Measurements from ENCODE around the gene SIPA1L3.

DNA sequence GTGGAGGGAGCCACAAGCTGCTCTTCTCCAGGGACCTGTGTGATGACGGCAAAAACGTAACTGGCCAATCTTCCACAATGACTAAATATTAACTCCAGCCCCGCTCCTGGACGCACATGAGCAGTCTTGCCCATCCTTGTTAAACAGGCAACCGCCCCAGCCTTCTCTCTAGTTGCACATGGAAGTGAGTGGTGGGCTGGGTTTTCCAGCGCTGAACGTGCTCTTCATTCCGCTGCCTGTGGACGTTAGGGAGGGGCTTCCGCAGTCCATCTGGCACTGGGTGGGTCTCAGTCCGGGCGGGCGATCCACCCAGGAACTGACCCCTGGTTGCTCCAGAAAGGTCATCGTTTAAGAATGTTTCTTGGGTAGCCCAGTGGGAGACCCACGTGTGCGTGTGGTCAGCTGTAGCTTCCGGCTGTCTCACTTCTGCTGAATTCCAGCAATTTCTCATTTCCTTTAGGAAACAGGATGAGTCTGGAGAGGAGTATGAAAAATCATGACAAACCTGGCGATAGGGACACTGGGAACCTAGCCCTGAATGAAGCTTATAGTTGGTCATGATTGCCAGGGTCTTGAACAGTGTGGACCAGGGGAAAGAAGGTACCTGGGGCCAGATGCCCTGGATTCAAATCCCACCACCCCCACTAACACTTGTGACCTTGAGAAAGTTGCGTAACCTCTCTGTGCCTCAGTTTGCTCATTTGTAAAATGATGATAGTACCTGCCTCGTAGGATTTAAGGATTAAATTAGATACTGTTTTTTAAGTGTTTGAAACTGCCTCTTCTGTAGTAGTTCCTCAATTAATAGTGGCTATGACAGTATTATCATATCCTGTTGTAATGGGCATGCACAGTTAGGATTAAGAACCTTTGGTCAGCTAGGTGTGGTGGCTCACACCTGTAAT lies 92.6 kb downstream of the SIPA1L3 start:
- TF ChIP-seq NFYA (IDR thresholded peaks at IDR 0.05; ENCODE audit: borderline replicate concordance, low read depth, low read length) (no peak), YY1 (IDR thresholded peaks at IDR 0.05; ENCODE audit: low read depth, low read length) (no peak), STAT1 (conservative IDR thresholded peaks at IDR 0.05) (no peak), SMAD1 (IDR thresholded peaks at IDR 0.05; ENCODE audit: low read depth, partially characterized antibody) (no peak), SPI1 (IDR thresholded peaks at IDR 0.05; ENCODE audit: borderline replicate concordance, insufficient read depth, low read depth, low read length) (no peak), STAT3 (IDR thresholded peaks at IDR 0.05; ENCODE audit: low read depth, low read length) (no peak), ZNF24 (IDR thresholded peaks at IDR 0.05) (no peak), POLR2A (IDR thresholded peaks at IDR 0.05; ENCODE audit: low read depth, low read length) (no peak), POLR2AphosphoS5 (IDR thresholded peaks at IDR 0.05; ENCODE audit: low read length) (no peak), RFX5 (IDR thresholded peaks at IDR 0.05; ENCODE audit: low read depth, low read length) (no peak)
- TF ChIP-seq, protein P1, sequence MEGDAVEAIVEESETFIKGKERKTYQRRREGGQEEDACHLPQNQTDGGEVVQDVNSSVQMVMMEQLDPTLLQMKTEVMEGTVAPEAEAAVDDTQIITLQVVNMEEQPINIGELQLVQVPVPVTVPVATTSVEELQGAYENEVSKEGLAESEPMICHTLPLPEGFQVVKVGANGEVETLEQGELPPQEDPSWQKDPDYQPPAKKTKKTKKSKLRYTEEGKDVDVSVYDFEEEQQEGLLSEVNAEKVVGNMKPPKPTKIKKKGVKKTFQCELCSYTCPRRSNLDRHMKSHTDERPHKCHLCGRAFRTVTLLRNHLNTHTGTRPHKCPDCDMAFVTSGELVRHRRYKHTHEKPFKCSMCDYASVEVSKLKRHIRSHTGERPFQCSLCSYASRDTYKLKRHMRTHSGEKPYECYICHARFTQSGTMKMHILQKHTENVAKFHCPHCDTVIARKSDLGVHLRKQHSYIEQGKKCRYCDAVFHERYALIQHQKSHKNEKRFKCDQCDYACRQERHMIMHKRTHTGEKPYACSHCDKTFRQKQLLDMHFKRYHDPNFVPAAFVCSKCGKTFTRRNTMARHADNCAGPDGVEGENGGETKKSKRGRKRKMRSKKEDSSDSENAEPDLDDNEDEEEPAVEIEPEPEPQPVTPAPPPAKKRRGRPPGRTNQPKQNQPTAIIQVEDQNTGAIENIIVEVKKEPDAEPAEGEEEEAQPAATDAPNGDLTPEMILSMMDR (IDR thresholded peaks at IDR 0.05 in 2 of 3, conservative IDR thresholded peaks at IDR 0.05 in 1 of 3; ENCODE audit: control insufficient read depth in 2 of 3, extremely low read depth in 1 of 3, insufficient read depth in 1 of 3, low read depth in 3 of 3, low read length in 3 of 3): no peak
- TF ChIP-seq, protein P2, sequence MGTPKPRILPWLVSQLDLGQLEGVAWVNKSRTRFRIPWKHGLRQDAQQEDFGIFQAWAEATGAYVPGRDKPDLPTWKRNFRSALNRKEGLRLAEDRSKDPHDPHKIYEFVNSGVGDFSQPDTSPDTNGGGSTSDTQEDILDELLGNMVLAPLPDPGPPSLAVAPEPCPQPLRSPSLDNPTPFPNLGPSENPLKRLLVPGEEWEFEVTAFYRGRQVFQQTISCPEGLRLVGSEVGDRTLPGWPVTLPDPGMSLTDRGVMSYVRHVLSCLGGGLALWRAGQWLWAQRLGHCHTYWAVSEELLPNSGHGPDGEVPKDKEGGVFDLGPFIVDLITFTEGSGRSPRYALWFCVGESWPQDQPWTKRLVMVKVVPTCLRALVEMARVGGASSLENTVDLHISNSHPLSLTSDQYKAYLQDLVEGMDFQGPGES (IDR thresholded peaks at IDR 0.05): no peak
- TF ChIP-seq, protein P3, sequence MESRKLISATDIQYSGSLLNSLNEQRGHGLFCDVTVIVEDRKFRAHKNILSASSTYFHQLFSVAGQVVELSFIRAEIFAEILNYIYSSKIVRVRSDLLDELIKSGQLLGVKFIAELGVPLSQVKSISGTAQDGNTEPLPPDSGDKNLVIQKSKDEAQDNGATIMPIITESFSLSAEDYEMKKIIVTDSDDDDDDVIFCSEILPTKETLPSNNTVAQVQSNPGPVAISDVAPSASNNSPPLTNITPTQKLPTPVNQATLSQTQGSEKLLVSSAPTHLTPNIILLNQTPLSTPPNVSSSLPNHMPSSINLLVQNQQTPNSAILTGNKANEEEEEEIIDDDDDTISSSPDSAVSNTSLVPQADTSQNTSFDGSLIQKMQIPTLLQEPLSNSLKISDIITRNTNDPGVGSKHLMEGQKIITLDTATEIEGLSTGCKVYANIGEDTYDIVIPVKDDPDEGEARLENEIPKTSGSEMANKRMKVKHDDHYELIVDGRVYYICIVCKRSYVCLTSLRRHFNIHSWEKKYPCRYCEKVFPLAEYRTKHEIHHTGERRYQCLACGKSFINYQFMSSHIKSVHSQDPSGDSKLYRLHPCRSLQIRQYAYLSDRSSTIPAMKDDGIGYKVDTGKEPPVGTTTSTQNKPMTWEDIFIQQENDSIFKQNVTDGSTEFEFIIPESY (IDR thresholded peaks at IDR 0.05): no peak
- TF ChIP-seq, protein P4, sequence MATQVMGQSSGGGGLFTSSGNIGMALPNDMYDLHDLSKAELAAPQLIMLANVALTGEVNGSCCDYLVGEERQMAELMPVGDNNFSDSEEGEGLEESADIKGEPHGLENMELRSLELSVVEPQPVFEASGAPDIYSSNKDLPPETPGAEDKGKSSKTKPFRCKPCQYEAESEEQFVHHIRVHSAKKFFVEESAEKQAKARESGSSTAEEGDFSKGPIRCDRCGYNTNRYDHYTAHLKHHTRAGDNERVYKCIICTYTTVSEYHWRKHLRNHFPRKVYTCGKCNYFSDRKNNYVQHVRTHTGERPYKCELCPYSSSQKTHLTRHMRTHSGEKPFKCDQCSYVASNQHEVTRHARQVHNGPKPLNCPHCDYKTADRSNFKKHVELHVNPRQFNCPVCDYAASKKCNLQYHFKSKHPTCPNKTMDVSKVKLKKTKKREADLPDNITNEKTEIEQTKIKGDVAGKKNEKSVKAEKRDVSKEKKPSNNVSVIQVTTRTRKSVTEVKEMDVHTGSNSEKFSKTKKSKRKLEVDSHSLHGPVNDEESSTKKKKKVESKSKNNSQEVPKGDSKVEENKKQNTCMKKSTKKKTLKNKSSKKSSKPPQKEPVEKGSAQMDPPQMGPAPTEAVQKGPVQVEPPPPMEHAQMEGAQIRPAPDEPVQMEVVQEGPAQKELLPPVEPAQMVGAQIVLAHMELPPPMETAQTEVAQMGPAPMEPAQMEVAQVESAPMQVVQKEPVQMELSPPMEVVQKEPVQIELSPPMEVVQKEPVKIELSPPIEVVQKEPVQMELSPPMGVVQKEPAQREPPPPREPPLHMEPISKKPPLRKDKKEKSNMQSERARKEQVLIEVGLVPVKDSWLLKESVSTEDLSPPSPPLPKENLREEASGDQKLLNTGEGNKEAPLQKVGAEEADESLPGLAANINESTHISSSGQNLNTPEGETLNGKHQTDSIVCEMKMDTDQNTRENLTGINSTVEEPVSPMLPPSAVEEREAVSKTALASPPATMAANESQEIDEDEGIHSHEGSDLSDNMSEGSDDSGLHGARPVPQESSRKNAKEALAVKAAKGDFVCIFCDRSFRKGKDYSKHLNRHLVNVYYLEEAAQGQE (IDR thresholded peaks at IDR 0.05; ENCODE audit: low read depth, low read length): no peak

Measured in GM12878 (cell line).